OCI-LY1 (cell line): ENCODE measurements around the gene CFAP52.

ENCODE experiments used
- H2AFZ ChIP-seq: fragments of 200-600 bp; sonication (generic), shearing (Covaris generic); 2 replicates; pipeline ENCODE4 v1.6.0; 2014; ENCODE audit warnings: antibody characterized with exemption, mild to moderate bottlenecking, low read length
- H3F3A ChIP-seq: fragments of 200-600 bp; sonication (generic), shearing (Covaris generic); 2 replicates; pipeline ENCODE4 v1.6.0; 2014; ENCODE audit warnings: mild to moderate bottlenecking, antibody characterized with exemption, low read length, moderate library complexity; ENCODE audit not compliant: insufficient read depth
- H3K27ac ChIP-seq: fragments of 200-600 bp; sonication (generic); 2 replicates; pipeline ENCODE4 v1.5.1; 2014; ENCODE audit warnings: low read length, mixed run types, mild to moderate bottlenecking, low read depth; ENCODE audit not compliant: poor library complexity, severe bottlenecking
- H3K27me3 ChIP-seq: fragments of 200-600 bp; sonication (generic); 2 replicates; pipeline ENCODE4 v1.6.0; 2014; ENCODE audit warnings: antibody characterized with exemption, mild to moderate bottlenecking, low read length, moderate library complexity; ENCODE audit not compliant: insufficient read depth
- H3K36me3 ChIP-seq: fragments of 200-600 bp; sonication (generic); 2 replicates; pipeline ENCODE4 v1.6.1; 2014; ENCODE audit warnings: mild to moderate bottlenecking, antibody characterized with exemption, low read length, moderate library complexity, mixed read lengths; ENCODE audit not compliant: insufficient read depth
- H3K4me1 ChIP-seq: fragments of 200-600 bp; sonication (generic); 2 replicates; pipeline ENCODE4 v1.5.1; 2014; ENCODE audit warnings: mild to moderate bottlenecking, low read length, moderate library complexity; ENCODE audit not compliant: insufficient read depth, severe bottlenecking
- H3K4me2 ChIP-seq: fragments of 200-600 bp; sonication (generic), shearing (Covaris generic); 2 replicates; pipeline ENCODE4 v1.6.1; 2014; ENCODE audit warnings: low read length
- H3K4me3 ChIP-seq: fragments of 200-600 bp; sonication (generic); 2 replicates; pipeline ENCODE4 v1.5.1; 2014; ENCODE audit warnings: low read length, low read depth, mild to moderate bottlenecking, mixed read lengths; ENCODE audit not compliant: poor library complexity, severe bottlenecking
- H3K79me2 ChIP-seq: fragments of 200-600 bp; shearing (Covaris generic); 2 replicates; pipeline ENCODE4 v1.6.1; 2016; ENCODE audit warnings: mixed run types, low read length, mixed read lengths; ENCODE audit not compliant: insufficient read depth
- H3K9ac ChIP-seq: fragments of 200-600 bp; sonication (generic), shearing (Covaris generic); 2 replicates; pipeline ENCODE4 v1.6.1; 2014; ENCODE audit warnings: mild to moderate bottlenecking, low read length, mixed read lengths
- H3K9me2 ChIP-seq: fragments of 200-600 bp; sonication (generic), shearing (Covaris generic); 2 replicates; pipeline ENCODE4 v1.6.1; 2014; ENCODE audit warnings: low read depth, mild to moderate bottlenecking, low read length, mixed read lengths
- H3K9me3 ChIP-seq: fragments of 200-600 bp; shearing (Covaris generic); 2 replicates; pipeline ENCODE4 v1.6.1; 2014; ENCODE audit warnings: low read length, mixed read lengths
- H4K20me1 ChIP-seq: fragments of 200-600 bp; sonication (generic), shearing (Covaris generic); 2 replicates; pipeline ENCODE4 v1.6.0; 2016; ENCODE audit warnings: mild to moderate bottlenecking, low read length; ENCODE audit not compliant: insufficient read depth
- CTCF ChIP-seq: fragments of 200-600 bp; sonication (generic), shearing (Covaris generic); IDR thresholded peaks from 2 replicates; pipeline ENCODE4 v1.5.1; 2017; ENCODE audit warnings: mild to moderate bottlenecking, antibody characterized with exemption, low read length, moderate library complexity, mixed read lengths
- EZH2 ChIP-seq: fragments of 200-600 bp; sonication (generic), shearing (Covaris generic); IDR thresholded peaks from 2 replicates; pipeline ENCODE4 v1.8.0; 2017; ENCODE audit warnings: borderline replicate concordance, mixed run types, mild to moderate bottlenecking, antibody characterized with exemption, low read length, moderate library complexity, mixed read lengths

CFAP52 gene

GRCh38 chr17:9536061-9536460 lies 40.4 kb upstream of the CFAP52 start:
- Histone ChIP-seq H3K9me2 (no peaks in the 10 kb centered on the region), H2AFZ (no peak overlapping the region), H3K9ac (no peak overlapping the region), H3K4me2 (no peak overlapping the region), H3K36me3 (no peaks in the 10 kb centered on the region), H3K79me2 (no peaks in the 10 kb centered on the region), H3K4me3 (no peak overlapping the region), H3K4me1 (no peaks in the 10 kb centered on the region), H3K27me3 (no peaks in the 10 kb centered on the region), H3K27ac (no peak overlapping the region), H4K20me1 (no peaks in the 10 kb centered on the region), H3F3A (no peaks in the 10 kb centered on the region), H3K9me3 (no peaks in the 10 kb centered on the region)
- TF ChIP-seq EZH2 (no peak), CTCF (no peak)

- H2AFZ ChIP-seq: no peak overlapping the region
- no peaks in the 10 kb centered on the region for H3K9me2 ChIP-seq
- TF ChIP-seq CTCF (no peak), EZH2 (no peak)
- H4K20me1 ChIP-seq: no peaks in the 10 kb centered on the region
- no peaks in the 10 kb centered on the region for H3K4me1 ChIP-seq
- no peak overlapping the region for H3K27ac ChIP-seq
- H3K79me2 ChIP-seq: no peaks in the 10 kb centered on the region
- H3K9me3 ChIP-seq: no peaks in the 10 kb centered on the region
- H3F3A ChIP-seq: no peaks in the 10 kb centered on the region
- H3K4me2 ChIP-seq: no peak overlapping the region
- no peaks in the 10 kb centered on the region for H3K36me3 ChIP-seq
- H3K27me3 ChIP-seq: no peaks in the 10 kb centered on the region
- H3K4me3 ChIP-seq: no peak overlapping the region
- no peak overlapping the region for H3K9ac ChIP-seq
These were observed 39.2 kb upstream of the CFAP52 start for GRCh38 chr17:9537177-9537776.

GRCh38 chr17:9538626-9539025 lies 37.8 kb upstream of the CFAP52 start:
- no peak for TF ChIP-seq EZH2
- no peak for TF ChIP-seq CTCF
- H3K4me2 ChIP-seq: no peak overlapping the region
- no peak overlapping the region for H3K27ac ChIP-seq
- no peaks in the 10 kb centered on the region for H3K4me1 ChIP-seq
- H3K79me2 ChIP-seq: no peaks in the 10 kb centered on the region
- H3K9ac ChIP-seq: no peak overlapping the region
- H3K9me2 ChIP-seq: no peaks in the 10 kb centered on the region
- no peaks in the 10 kb centered on the region for H3K9me3 ChIP-seq
- H2AFZ ChIP-seq: no peak overlapping the region
- H3K36me3 ChIP-seq: no peaks in the 10 kb centered on the region
- no peaks in the 10 kb centered on the region for H3F3A ChIP-seq
- no peak overlapping the region for H3K4me3 ChIP-seq
- no peaks in the 10 kb centered on the region for H3K27me3 ChIP-seq
- H4K20me1 ChIP-seq: no peaks in the 10 kb centered on the region
